Sigmoid colon (tissue), 4 donors: ENCODE data around the gene FLNC.

Experiments
- EP300 ChIP-seq, 4 donors: sonication (generic); formaldehyde crosslinking; IDR thresholded peaks; one replicate each; pipeline ENCODE4 v1.6.1; 2017; ENCODE audit warnings: antibody characterized with exemption in 4 of 4
- POLR2A ChIP-seq, 2 donors: fragments of 450-650 bp; IDR thresholded peaks; one replicate each; pipeline ENCODE4 v1.6.1; 2016; ENCODE audit warnings: antibody characterized with exemption in 2 of 2, mild to moderate bottlenecking in 2 of 2, moderate library complexity in 2 of 2
- POLR2AphosphoS5 ChIP-seq, 4 donors: sonication (generic); formaldehyde crosslinking; IDR thresholded peaks; one replicate each; pipeline ENCODE4 v1.6.1; 2017; ENCODE audit warnings: antibody characterized with exemption in 4 of 4

DNA sequence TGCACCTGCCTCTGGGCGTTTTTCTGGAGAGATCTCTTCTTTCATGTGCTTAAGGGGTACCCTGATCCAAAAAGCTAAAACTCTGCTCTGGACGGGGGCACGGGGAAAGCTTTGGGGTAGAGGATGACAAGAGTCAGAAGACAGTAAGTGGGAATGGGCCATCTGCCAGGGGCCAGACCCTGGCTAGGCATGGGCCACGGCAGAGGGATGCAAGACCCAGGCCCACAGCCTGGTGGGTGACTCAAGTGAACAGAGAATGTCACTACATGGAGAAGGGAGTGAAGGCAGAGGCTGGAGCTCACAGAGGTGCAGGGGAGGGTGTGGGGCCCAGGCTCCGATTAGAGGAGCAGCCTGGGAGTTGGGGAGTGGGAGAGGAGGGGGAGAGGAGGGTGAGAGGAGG is 15.3 kb downstream of the FLNC start:
- TF ChIP-seq POLR2AphosphoS5 (IDR thresholded peaks at IDR 0.05), result no peak
- TF ChIP-seq EP300 (IDR thresholded peaks at IDR 0.05), result no peak
- no peak for TF ChIP-seq POLR2A (IDR thresholded peaks at IDR 0.05)
